Right lobe of liver (tissue), 6 donors: Measurements from ENCODE around the gene MICA. TPM values are rescaled to one million over a fixed set of nuclear protein-coding genes. Genes with fewer than 3 reads are reported as not detected.
"Not testable (repeated sequence)": the region's sequence is repeated elsewhere in the genome, so short reads cannot be mapped to it uniquely, and the experiment has no call there.

Experiments used
- ATAC-seq, 4 donors: fragments of 200-7000 bp; cut with Tn5 transposase; one replicate each; pipeline ENCODE4 v1.9.1; 2020; ENCODE audit warnings: mild to moderate bottlenecking in 4 of 4, moderate library complexity in 4 of 4
- DNase-seq, 3 donors: peaks; one replicate each; pipeline ENCODE4 v3.0.0-alpha.2; 2020
- H3K27ac ChIP-seq, 3 donors: fragments of 200-600 bp; one replicate each; pipeline ENCODE4 v1.8.0; 2022
- H3K27me3 ChIP-seq, 2 donors: fragments of 200-600 bp; one replicate each; pipeline ENCODE4 v1.8.0; 2022
- H3K36me3 ChIP-seq, 4 donors: fragments of 200-600 bp; sonication (generic) in 1 of 4; one replicate each; pipeline versions ENCODE4 v1.5.1 to v1.8.0; 2017 to 2022; ENCODE audit warnings: control low read depth in 1 of 4
- H3K4me1 ChIP-seq, 4 donors: fragments of 200-600 bp; sonication (generic) in 1 of 4; one replicate each; pipeline versions ENCODE4 v1.5.1 to v1.8.0; 2017 to 2022; ENCODE audit warnings: control low read depth in 1 of 4
- H3K4me3 ChIP-seq, 3 donors: fragments of 200-600 bp; one replicate each; pipeline ENCODE4 v1.8.0; 2022
- H3K9me3 ChIP-seq, 4 donors: fragments of 200-600 bp; sonication (generic) in 1 of 4; one replicate each; pipeline versions ENCODE4 v1.5.1 to v1.8.0; 2017 to 2022; ENCODE audit warnings: control low read depth in 1 of 4
- CTCF ChIP-seq, 4 donors: fragments of 200-600 bp in 3 of 4; fragments of 450-650 bp in 1 of 4; IDR thresholded peaks; one replicate each; pipeline versions ENCODE4 v1.5.1 to v1.8.0; 2016 to 2022; ENCODE audit warnings: antibody characterized with exemption in 4 of 4, mild to moderate bottlenecking in 2 of 4
- POLR2A ChIP-seq: fragments of 450-650 bp; IDR thresholded peaks from one replicate; pipeline ENCODE4 v1.6.1; 2017; ENCODE audit warnings: antibody characterized with exemption, mild to moderate bottlenecking
- whole genome bisulfite sequencing: methylation state at CpG from one replicate; pipeline ENCODE4 v1.1.6; 2018; ENCODE audit warnings: low coverage, low lambda C conversion rate; ENCODE audit not compliant: insufficient coverage; ENCODE audit errors: missing lambda C conversion rate; 5-methylcytosine and 5-hydroxymethylcytosine counted together
- intact Hi-C, 2 donors: fragments of 100-400 bp; cut with DNase I; formaldehyde crosslinking; loops; one replicate each; pipeline versions ENCODE4 v1.11.2 to v1.14.1; 2022
- total RNA-seq, 6 experiments: library from RNA; depleted of rRNA in 2 of 6; stranded (reverse); fragments of >200 nt in 2 of 6; fragmentation: NEBNext Ultra II Directional in 3 of 6; extraction: Animal tissue kit (Norgen Biotek cat#: 25700) in 3 of 6; gene quantifications; one replicate each; pipeline versions ENCODE4 v1.1.0 to v1.2.4, GENCODE V29; 2016 to 2023
- donor health status: DM: no; HTN: yes; CAD: no.
- donor health status: DM: no; HTN: no; CAD: no.
- donor health status: DM: no; HTN: no; CAD: no.
- donor health status: DM: no; HTN: yes; CAD: no.
- donor health status: DM: no; HTN: yes; CAD: no.

Gene MICA
- total RNA-seq, 6 experiments from 2014 or later, result 2.5 to 10.9 (median 6.1) TPM

GRCh38 chr6:31430449-31430848 is 27.1 kb downstream of the MICA start:
- DNase-seq (no peak), ATAC-seq (no peak)
- Histone ChIP-seq H3K27me3 (no peaks in the 10 kb centered on the region), H3K36me3 (no peaks in the 10 kb centered on the region), H3K4me3 (no peak overlapping the region), H3K27ac (no peak overlapping the region), H3K9me3 (no peaks in the 10 kb centered on the region), H3K4me1 (no peaks in the 10 kb centered on the region)
- intact Hi-C loops, result no loop called here
- TF ChIP-seq CTCF (IDR thresholded peaks at IDR 0.05) (no peak), POLR2A (no peak)
- WGBS, result 60% methylated on average over 2 of the region's 2 CpGs

GRCh38 chr6:31435051-31435450 is 31.7 kb downstream of the MICA start:
- not testable (repeated sequence) for ATAC-seq

GRCh38 chr6:31438222-31438621 is 34.8 kb downstream of the MICA start:
- TF ChIP-seq POLR2A (no peak), CTCF (IDR thresholded peaks at IDR 0.05) (no peak)
- Histone ChIP-seq H3K27ac (no peak overlapping the region), H3K36me3 (no peaks in the 10 kb centered on the region), H3K4me3 (no peak overlapping the region), H3K9me3 (no peaks in the 10 kb centered on the region), H3K27me3 (no peaks in the 10 kb centered on the region), H3K4me1 (peaks cover 0 to 5% (median 0%) of the 10 kb centered on the region in 4 donors)
- WGBS, result 33% methylated on average over 2 of the region's 2 CpGs
- DNase-seq (no peak), ATAC-seq (no peak)
- intact Hi-C loops, result no loop called here

More at GRCh38 chr6:31435051-31435450, 31.7 kb downstream of the MICA start:
- H3K4me3 ChIP-seq, DNase-seq, H3K4me1 ChIP-seq, intact Hi-C loops, H3K9me3 ChIP-seq, H3K36me3 ChIP-seq, H3K27me3 ChIP-seq, H3K27ac ChIP-seq: not testable (repeated sequence)
- 62% methylated on average over 5 of the region's 5 CpGs for WGBS

GRCh38 chr6:31438677-31439076 is 35.3 kb downstream of the MICA start:
- intact Hi-C loops, result no loop called here
- ATAC-seq, result no peak
- TF ChIP-seq CTCF (IDR thresholded peaks at IDR 0.05) (no peak), POLR2A (no peak)

GRCh38 chr6:31441365-31442267 is 38.2 kb downstream of the MICA start:
- Histone ChIP-seq H3K4me1 (peaks cover 0 to 5% (median 0%) of the 10 kb centered on the region in 4 donors), H3K27me3 (no peaks in the 10 kb centered on the region), H3K36me3 (no peaks in the 10 kb centered on the region), H3K9me3 (no peaks in the 10 kb centered on the region), H3K4me3 (no peak overlapping the region), H3K27ac (no peak overlapping the region)
- WGBS, result 21% methylated on average over 14 of the region's 28 CpGs
- ATAC-seq (peak; percentile 98 to 99 (median 98)), DNase-seq (peak; percentile 81 to 87 (median 86))
- intact Hi-C loops, result loop anchor here (5.0 to 10.0 kb wide), 2 partner anchors 44 to 47 kb away; no protein-coding TSS in a partner anchor
- TF ChIP-seq CTCF (IDR thresholded peaks at IDR 0.05) (peak; percentile 76 to 82 (median 80)), POLR2A (no peak)

More at GRCh38 chr6:31438677-31439076, 35.3 kb downstream of the MICA start:
- Histone ChIP-seq H3K27me3 (no peaks in the 10 kb centered on the region), H3K27ac (no peak overlapping the region), H3K9me3 (no peaks in the 10 kb centered on the region), H3K4me1 (peaks cover 0 to 5% (median 0%) of the 10 kb centered on the region in 4 donors), H3K4me3 (no peak overlapping the region), H3K36me3 (no peaks in the 10 kb centered on the region)
- 48% methylated on average over 2 of the region's 2 CpGs for WGBS
- DNase-seq, result no peak
